DMS153 treated with DMSO at 0.1 percent for 48 hours (cell line): ENCODE measurements around the gene RSRP1.
A peak's percentile ranks its signal among the peaks of the same experiment; 100 is the strongest.
"Not testable (repeated sequence)": the region's sequence is repeated elsewhere in the genome, so short reads cannot be mapped to it uniquely, and the experiment has no call there.

ENCODE experiments used
- DNase-seq: peaks from one replicate; lab custom pipeline; 2025; ENCODE audit not compliant: unreplicated experiment; lab: John Stamatoyannopoulos, UW

RSRP1 gene

GRCh38 chr1:25257196-25257595 lies 9.9 kb upstream of the RSRP1 start:
- no peak for DNase-seq

GRCh38 chr1:25256578-25256965 lies 9.3 kb upstream of the RSRP1 start:
- no peak for DNase-seq

- no peak for DNase-seq
These were observed 8.7 kb upstream of the RSRP1 start for GRCh38 chr1:25255706-25256577.

GRCh38 chr1:25253911-25254310 lies 6.7 kb upstream of the RSRP1 start:
- DNase-seq, result no peak

- DNase-seq, result no peak
These were observed 838 bp upstream of the RSRP1 start for GRCh38 chr1:25247829-25248754.

GRCh38 chr1:25246600-25247023 lies 642 bp downstream of the RSRP1 start:
- no peak for DNase-seq

- DNase-seq, result no peak
These were observed 1.2 kb downstream of the RSRP1 start for GRCh38 chr1:25245809-25246599.

GRCh38 chr1:25245393-25245792 lies 1.9 kb downstream of the RSRP1 start:
- no peak for DNase-seq

- DNase-seq, result no peak
These were observed 3.3 kb downstream of the RSRP1 start for GRCh38 chr1:25243907-25244306.

- DNase-seq, result peak; percentile 80
These were observed 7.3 kb downstream of the RSRP1 start for GRCh38 chr1:25239681-25240541.

- DNase-seq, result no peak
These were observed 9.2 kb downstream of the RSRP1 start for GRCh38 chr1:25238046-25238445.

GRCh38 chr1:25236261-25236660 lies 11.0 kb downstream of the RSRP1 start:
- not testable (repeated sequence) for DNase-seq

GRCh38 chr1:25235411-25235810 lies 11.8 kb downstream of the RSRP1 start:
- not testable (repeated sequence) for DNase-seq

GRCh38 chr1:25232866-25233784 lies 14.1 kb downstream of the RSRP1 start:
- no peak for DNase-seq

GRCh38 chr1:25232027-25232865 lies 15.0 kb downstream of the RSRP1 start, which contains the start of gene SYF2:
TSS of gene SYF2 (minus strand) at chr1:25232502. CDS start at chr1:25232467, 35 bp downstream.
- peak; percentile 63 for DNase-seq

- no peak for DNase-seq
These were observed 23.8 kb downstream of the RSRP1 start for GRCh38 chr1:25223471-25223870.

- no peak for DNase-seq
These were observed 24.6 kb downstream of the RSRP1 start for GRCh38 chr1:25222606-25223005.

- DNase-seq, result no peak
These were observed 26.6 kb downstream of the RSRP1 start for GRCh38 chr1:25220666-25221065.
